ENCODE results near the gene KRTAP10-7.

KRTAP10-7 gene

GRCh38 chr21:44574457-44575306 is 25.7 kb upstream of the KRTAP10-7 start:
- no peak overlapping the region for H3K27ac ChIP-seq
- TF ChIP-seq ZFX (IDR thresholded peaks at IDR 0.05; ENCODE audit: borderline replicate concordance) (no peak), CTCF (IDR thresholded peaks at IDR 0.05) (0 out of 2 replicates have a peak, but pooled peaks have one; percentile 12)

- H3K27ac ChIP-seq, result no peak overlapping the region
- TF ChIP-seq ZFX (IDR thresholded peaks at IDR 0.05; ENCODE audit: borderline replicate concordance) (no peak), CTCF (IDR thresholded peaks at IDR 0.05) (no peak)
Observed at GRCh38 chr21:44575307-44576024, 24.9 kb upstream of the KRTAP10-7 start.

GRCh38 chr21:44576025-44576420 is 24.4 kb upstream of the KRTAP10-7 start:
- no peak overlapping the region for H3K27ac ChIP-seq
- no peak for TF ChIP-seq CTCF (IDR thresholded peaks at IDR 0.05)
- TF ChIP-seq ZFX (IDR thresholded peaks at IDR 0.05; ENCODE audit: borderline replicate concordance), result no peak

- no peak for TF ChIP-seq CTCF (IDR thresholded peaks at IDR 0.05)
- no peak for TF ChIP-seq ZFX (IDR thresholded peaks at IDR 0.05; ENCODE audit: borderline replicate concordance)
- H3K27ac ChIP-seq, result no peak overlapping the region
Observed at GRCh38 chr21:44578371-44579055, 21.9 kb upstream of the KRTAP10-7 start.

GRCh38 chr21:44579056-44579832 is 21.2 kb upstream of the KRTAP10-7 start:
- no peak overlapping the region for H3K27ac ChIP-seq
- no peak for TF ChIP-seq CTCF (IDR thresholded peaks at IDR 0.05)
- TF ChIP-seq ZFX (IDR thresholded peaks at IDR 0.05; ENCODE audit: borderline replicate concordance), result no peak

GRCh38 chr21:44579833-44580144 is 20.6 kb upstream of the KRTAP10-7 start:
- H3K27ac ChIP-seq, result no peak overlapping the region
- no peak for TF ChIP-seq CTCF (IDR thresholded peaks at IDR 0.05)
- TF ChIP-seq ZFX (IDR thresholded peaks at IDR 0.05; ENCODE audit: borderline replicate concordance), result no peak

Data from 22Rv1 (cell line).